ENCODE results near the gene TARS2.

TARS2 gene

GRCh38 chr1:150508982-150509381 is 21.8 kb downstream of the TARS2 start:
- no peak for DNase-seq (ENCODE audit: low spot score)

GRCh38 chr1:150511551-150511950 is 24.3 kb downstream of the TARS2 start:
- no peak for DNase-seq (ENCODE audit: low spot score)

- DNase-seq (ENCODE audit: low spot score) = no peak
These were observed 24.9 kb downstream of the TARS2 start for GRCh38 chr1:150511985-150512660.

- DNase-seq (ENCODE audit: low spot score) = no peak
These were observed 25.6 kb downstream of the TARS2 start for GRCh38 chr1:150512846-150513245.

- DNase-seq (ENCODE audit: low spot score) = peak; percentile 62
These were observed 26.2 kb downstream of the TARS2 start for GRCh38 chr1:150513351-150513791.

- no peak for DNase-seq (ENCODE audit: low spot score)
These were observed 27.0 kb downstream of the TARS2 start for GRCh38 chr1:150514260-150514659.

GRCh38 chr1:150514913-150515327 is 27.7 kb downstream of the TARS2 start:
- DNase-seq (ENCODE audit: low spot score) = no peak

GRCh38 chr1:150515328-150516049 is 28.3 kb downstream of the TARS2 start, which contains the start of gene FALEC:
FALEC (plus strand) TSS chr1:150515752.
- DNase-seq (ENCODE audit: low spot score) = peak; percentile 96

GRCh38 chr1:150516050-150516591 is 28.9 kb downstream of the TARS2 start:
- DNase-seq (ENCODE audit: low spot score) = no peak

- no peak for DNase-seq (ENCODE audit: low spot score)
These were observed 29.4 kb downstream of the TARS2 start for GRCh38 chr1:150516616-150517015.

GRCh38 chr1:150521196-150521968 is 34.2 kb downstream of the TARS2 start:
- DNase-seq (ENCODE audit: low spot score) = no peak

GRCh38 chr1:150525348-150525747 is 38.1 kb downstream of the TARS2 start:
- no peak for DNase-seq (ENCODE audit: low spot score)

- no peak for DNase-seq (ENCODE audit: low spot score)
These were observed 41.0 kb downstream of the TARS2 start for GRCh38 chr1:150528196-150528595.

GRCh38 chr1:150529017-150529416 is 41.8 kb downstream of the TARS2 start:
- DNase-seq (ENCODE audit: low spot score) = no peak

GRCh38 chr1:150530491-150531159 is 43.4 kb downstream of the TARS2 start:
- DNase-seq (ENCODE audit: low spot score) = no peak

GRCh38 chr1:150532860-150533259 is 45.6 kb downstream of the TARS2 start:
- no peak for DNase-seq (ENCODE audit: low spot score)

GRCh38 chr1:150534002-150534401 is 46.8 kb downstream of the TARS2 start:
- no peak for DNase-seq (ENCODE audit: low spot score)

GRCh38 chr1:150535511-150536287 is 48.5 kb downstream of the TARS2 start:
- no peak for DNase-seq (ENCODE audit: low spot score)

GRCh38 chr1:150536836-150537731 is 49.9 kb downstream of the TARS2 start:
- DNase-seq (ENCODE audit: low spot score) = no peak

All from hematopoietic multipotent progenitor cell treated with erythropoietin and hydrocortisone succinate and interleukin-3 and kit ligand, for 15 days (in vitro differentiated cells).